Endodermal cell (in vitro differentiated cells): ENCODE results near the gene SMIM21. TPM values are rescaled to one million over a fixed set of nuclear protein-coding genes. Genes with fewer than 3 reads are reported as not detected.

Experiments
- DNase-seq: peaks from one replicate; pipeline ENCODE4 v3.0.0-alpha.2; 2017
- H3K27ac ChIP-seq: 2 replicates; pipeline ENCODE4 v1.5.1; 2013; ENCODE audit warnings: mild to moderate bottlenecking, low read depth, low read length, moderate library complexity
- H3K27me3 ChIP-seq: 2 replicates; pipeline ENCODE4 v1.6.1; 2013; ENCODE audit warnings: mild to moderate bottlenecking, low read length, moderate library complexity; ENCODE audit not compliant: insufficient read depth, control insufficient read depth, poor library complexity, severe bottlenecking
- H3K36me3 ChIP-seq: 2 replicates; pipeline ENCODE4 v1.7.0; 2013; ENCODE audit warnings: mild to moderate bottlenecking, low read length, moderate library complexity; ENCODE audit not compliant: control insufficient read depth, insufficient read depth
- H3K4me1 ChIP-seq: one replicate; pipeline ENCODE4 v1.7.0; 2013; ENCODE audit warnings: low read length; ENCODE audit not compliant: control insufficient read depth, insufficient read depth
- H3K4me3 ChIP-seq: 2 replicates; pipeline ENCODE4 v1.5.1; 2013; ENCODE audit warnings: mild to moderate bottlenecking, low read length, moderate library complexity
- H3K9ac ChIP-seq: 2 replicates; pipeline ENCODE4 v1.6.1; 2013; ENCODE audit warnings: mild to moderate bottlenecking, low read length, moderate library complexity; ENCODE audit not compliant: poor library complexity, severe bottlenecking; ENCODE audit errors: extremely low read depth
- H3K9me3 ChIP-seq: 2 replicates; pipeline ENCODE4 v1.6.1; 2013; ENCODE audit warnings: mild to moderate bottlenecking, low read length, moderate library complexity; ENCODE audit not compliant: control insufficient read depth
- H3K27ac Mint-ChIP-seq: 2 replicates; pipeline ENCODE4 v1.8.0; 2020; ENCODE audit warnings: mixed read lengths
- H3K27me3 Mint-ChIP-seq: 2 replicates; pipeline ENCODE4 v1.8.0; 2021; ENCODE audit warnings: mild to moderate bottlenecking, mixed read lengths; ENCODE audit not compliant: insufficient read depth
- H3K36me3 Mint-ChIP-seq: 2 replicates; pipeline ENCODE4 v1.8.0; 2020; ENCODE audit warnings: low read depth, mixed read lengths
- H3K4me1 Mint-ChIP-seq: 2 replicates; pipeline ENCODE4 v1.8.0; 2020; ENCODE audit warnings: mixed read lengths
- H3K4me3 Mint-ChIP-seq: 2 replicates; pipeline ENCODE4 v1.8.0; 2020; ENCODE audit warnings: mild to moderate bottlenecking, moderate library complexity, mixed read lengths
- H3K9me3 Mint-ChIP-seq: 2 replicates; pipeline ENCODE4 v1.8.0; 2020; ENCODE audit warnings: mild to moderate bottlenecking, mixed read lengths
- WGBS, 2 experiments: methylation state at CpG; one replicate each; pipeline versions ENCODE4 v1.1.5 to v1.1.7; 2013; ENCODE audit warnings: missing lambda C conversion rate in 2 of 2, mixed read lengths in 1 of 2; ENCODE audit not compliant: insufficient coverage in 1 of 2, insufficient read length in 1 of 2; 5-methylcytosine and 5-hydroxymethylcytosine counted together
- total RNA-seq, 2 donors: library from RNA; stranded (reverse); fragmentation: NEBNext Ultra II Directional in 1 of 2; extraction: Animal tissue kit (Norgen Biotek cat#: 25700) in 1 of 2; gene quantifications; 2 replicates in 1 of 2; 3 replicates in 1 of 2; pipeline ENCODE4 v1.2.1, GENCODE V29; 2021
- TF ChIP-seq, protein P1 (sequence below): fragments of 200-600 bp; sonication (generic); conservative IDR thresholded peaks from 2 replicates; pipeline ENCODE4 v1.5.0; 2021; ENCODE audit warnings: antibody characterized with exemption, mild to moderate bottlenecking

The SMIM21 gene
- total RNA-seq, 2 donors from 2014 or later = not detected

DNA sequence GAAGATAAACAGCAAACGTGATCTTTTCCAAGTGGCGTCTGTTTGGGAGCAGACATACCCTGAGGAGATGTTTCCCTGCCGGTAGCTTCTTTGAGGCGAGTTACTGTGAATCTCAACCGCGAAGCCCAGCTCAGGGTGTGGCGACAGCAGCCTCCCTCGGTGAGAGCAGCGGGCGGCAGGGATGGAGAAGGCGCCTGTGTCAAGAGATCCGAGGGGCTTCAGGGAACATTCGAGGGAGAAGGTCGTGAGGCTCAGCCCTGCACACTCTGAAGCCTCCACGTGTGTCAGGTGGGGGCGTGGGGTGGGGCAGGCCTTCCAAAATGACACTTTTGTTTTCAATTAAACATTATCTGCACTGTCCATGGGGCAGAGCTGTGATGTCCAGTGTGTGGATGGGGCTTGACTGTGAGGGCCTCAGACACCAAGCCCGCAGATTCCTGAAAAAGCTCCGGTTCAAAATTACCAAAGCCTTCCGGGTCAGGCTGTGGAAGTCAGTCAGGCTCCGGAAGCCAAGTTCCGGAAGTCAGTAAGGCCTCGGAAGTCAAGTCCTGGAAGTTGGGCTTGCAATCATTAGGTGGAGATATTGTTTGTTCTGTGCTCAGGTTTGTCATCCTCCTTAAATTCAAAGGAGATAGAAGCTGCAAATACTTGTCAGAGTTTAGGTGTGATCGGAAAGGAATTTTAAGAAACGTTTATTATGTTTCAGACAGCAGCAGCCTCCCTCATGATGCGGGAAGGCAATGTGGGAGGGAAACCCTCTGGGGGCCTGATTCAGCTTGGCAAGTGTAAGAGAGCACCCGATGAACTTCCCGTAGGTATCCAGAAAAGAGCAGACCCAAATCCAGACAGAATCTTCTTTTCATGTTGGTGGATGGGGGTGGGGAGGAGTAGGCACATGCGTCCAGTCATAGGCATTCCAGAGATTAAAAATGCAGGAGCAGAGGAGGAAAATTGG lies 20.7 kb downstream of the SMIM21 start:
- Mint-ChIP-seq H3K4me3 (no peak overlapping the region), H3K27me3 (peaks cover 37% of the 10 kb centered on the region), H3K27ac (no peak overlapping the region), H3K9me3 (no peaks in the 10 kb centered on the region), H3K36me3 (no peaks in the 10 kb centered on the region), H3K4me1 (peaks cover 14% of the 10 kb centered on the region)
- H3K4me3 ChIP-seq = no peak overlapping the region
- no peaks in the 10 kb centered on the region for H3K9me3 ChIP-seq
- no peak for DNase-seq
- H3K27ac ChIP-seq = no peak overlapping the region
- TF ChIP-seq, protein P1, sequence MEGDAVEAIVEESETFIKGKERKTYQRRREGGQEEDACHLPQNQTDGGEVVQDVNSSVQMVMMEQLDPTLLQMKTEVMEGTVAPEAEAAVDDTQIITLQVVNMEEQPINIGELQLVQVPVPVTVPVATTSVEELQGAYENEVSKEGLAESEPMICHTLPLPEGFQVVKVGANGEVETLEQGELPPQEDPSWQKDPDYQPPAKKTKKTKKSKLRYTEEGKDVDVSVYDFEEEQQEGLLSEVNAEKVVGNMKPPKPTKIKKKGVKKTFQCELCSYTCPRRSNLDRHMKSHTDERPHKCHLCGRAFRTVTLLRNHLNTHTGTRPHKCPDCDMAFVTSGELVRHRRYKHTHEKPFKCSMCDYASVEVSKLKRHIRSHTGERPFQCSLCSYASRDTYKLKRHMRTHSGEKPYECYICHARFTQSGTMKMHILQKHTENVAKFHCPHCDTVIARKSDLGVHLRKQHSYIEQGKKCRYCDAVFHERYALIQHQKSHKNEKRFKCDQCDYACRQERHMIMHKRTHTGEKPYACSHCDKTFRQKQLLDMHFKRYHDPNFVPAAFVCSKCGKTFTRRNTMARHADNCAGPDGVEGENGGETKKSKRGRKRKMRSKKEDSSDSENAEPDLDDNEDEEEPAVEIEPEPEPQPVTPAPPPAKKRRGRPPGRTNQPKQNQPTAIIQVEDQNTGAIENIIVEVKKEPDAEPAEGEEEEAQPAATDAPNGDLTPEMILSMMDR = no peak
- H3K27me3 ChIP-seq = peaks cover 26% of the 10 kb centered on the region
- H3K9ac ChIP-seq = no peak overlapping the region
- H3K4me1 ChIP-seq = no peaks in the 10 kb centered on the region
- 90 to 92% methylated on average over 16 to 28 of the region's 28 CpGs for WGBS, 2 experiments
- H3K36me3 ChIP-seq = no peaks in the 10 kb centered on the region

DNA sequence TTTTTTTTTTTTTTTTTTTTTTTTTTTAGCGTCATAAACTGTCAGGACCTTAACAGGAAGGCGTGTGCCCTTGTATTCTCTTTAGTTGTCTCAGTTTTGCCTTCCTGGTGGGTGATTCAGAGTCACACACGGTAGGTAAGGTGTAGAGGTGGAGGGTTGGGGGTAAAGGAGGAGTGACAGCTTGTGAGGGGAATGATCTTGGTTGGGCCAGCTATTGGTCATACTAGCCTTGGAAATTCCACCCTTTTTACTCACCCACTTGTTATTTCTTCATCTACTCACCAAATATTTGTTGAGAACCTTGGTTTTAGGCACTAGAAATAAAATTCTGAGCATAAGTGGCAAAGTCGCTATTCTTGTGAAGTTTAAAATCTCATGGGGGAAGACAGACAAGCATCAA lies 22.2 kb downstream of the SMIM21 start:
- Mint-ChIP-seq H3K4me3 (no peak overlapping the region), H3K4me1 (peaks cover 14% of the 10 kb centered on the region)
- WGBS, 2 experiments = 86% methylated on average over 3 of the region's 4 CpGs; no CpG with 5 or more reads in 1 of the 2 experiments

DNA sequence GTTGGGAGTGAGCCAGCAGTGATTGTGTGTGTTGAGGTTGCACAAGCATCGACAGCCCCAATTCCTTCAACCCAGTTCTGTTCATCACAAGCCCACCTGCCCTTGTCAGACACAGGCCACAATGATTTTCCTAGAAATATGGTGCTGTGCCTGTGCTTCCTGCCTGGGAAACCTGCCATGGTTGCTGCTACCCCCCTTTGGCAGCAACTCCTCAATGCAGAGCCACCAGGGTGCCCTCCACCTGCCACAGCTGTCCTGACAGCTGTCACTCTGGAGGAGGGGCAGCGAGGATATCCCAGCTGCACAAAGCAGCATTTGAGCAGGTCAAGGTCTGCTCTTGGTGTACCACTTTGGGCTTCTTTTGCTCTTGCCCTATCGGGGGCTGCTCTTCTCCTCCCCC lies 27.1 kb downstream of the SMIM21 start:
- 80 to 100% methylated on average over 1 to 3 of the region's 3 CpGs for WGBS, 2 experiments
- Mint-ChIP-seq H3K27me3 (peaks cover 9% of the 10 kb centered on the region), H3K9me3 (no peaks in the 10 kb centered on the region), H3K36me3 (no peaks in the 10 kb centered on the region), H3K4me1 (no peaks in the 10 kb centered on the region), H3K27ac (no peak overlapping the region), H3K4me3 (no peak overlapping the region)
- no peak for DNase-seq
- H3K4me3 ChIP-seq = no peak overlapping the region
- no peaks in the 10 kb centered on the region for H3K4me1 ChIP-seq
- TF ChIP-seq, protein P1 = no peak
- H3K36me3 ChIP-seq = no peaks in the 10 kb centered on the region
- peaks cover 9% of the 10 kb centered on the region for H3K27me3 ChIP-seq
- no peak overlapping the region for H3K27ac ChIP-seq
- H3K9ac ChIP-seq = no peak overlapping the region
- H3K9me3 ChIP-seq = no peaks in the 10 kb centered on the region

More for the DNA sequence above, 22.2 kb downstream of the SMIM21 start:
- Histone ChIP-seq H3K27ac (no peak overlapping the region), H3K4me1 (no peaks in the 10 kb centered on the region), H3K9ac (no peak overlapping the region), H3K27me3 (peaks cover 26% of the 10 kb centered on the region), H3K4me3 (no peak overlapping the region), H3K9me3 (no peaks in the 10 kb centered on the region), H3K36me3 (no peaks in the 10 kb centered on the region)
- no peak for DNase-seq
- Mint-ChIP-seq H3K36me3 (no peaks in the 10 kb centered on the region), H3K27ac (no peak overlapping the region), H3K27me3 (peaks cover 36% of the 10 kb centered on the region), H3K9me3 (no peaks in the 10 kb centered on the region)
- TF ChIP-seq, protein P1 = no peak
